NCI-H1092 treated with DMSO at 0.1 percent for 48 hours (cell line): ENCODE measurements around the gene WDR48.

Experiments used
- DNase-seq: peaks from one replicate; lab custom pipeline; 2025; lab: John Stamatoyannopoulos, UW

WDR48 gene

GRCh38 chr3:39140341-39140971 is 88.6 kb downstream of the WDR48 start:
- DNase-seq, result no peak

GRCh38 chr3:39141171-39141995 is 89.6 kb downstream of the WDR48 start:
- DNase-seq, result peak; percentile 36

- peak; percentile 6 for DNase-seq
Measured at GRCh38 chr3:39142067-39142466, 90.3 kb downstream of the WDR48 start.

GRCh38 chr3:39143051-39143885 is 91.5 kb downstream of the WDR48 start:
- no peak for DNase-seq

- peak; percentile 19 for DNase-seq
Measured at GRCh38 chr3:39144095-39144747, 92.4 kb downstream of the WDR48 start.

GRCh38 chr3:39144748-39145380 is 93.0 kb downstream of the WDR48 start:
- no peak for DNase-seq

GRCh38 chr3:39146083-39146501 is 94.3 kb downstream of the WDR48 start:
- DNase-seq, result no peak
